ENCODE data around the gene POC5.

Gene POC5

GRCh38 chr5:75677607-75678006 lies 39.6 kb downstream of the POC5 start:
- Histone ChIP-seq H2AK5ac (ENCODE audit: low read length, severe bottlenecking) (no peak overlapping the region), H2BK12ac (ENCODE audit: low read length in 2 of 2) (no peak overlapping the region), H3K14ac (ENCODE audit: low read length in 2 of 2) (no peak overlapping the region), H4K8ac (ENCODE audit: low read length) (no peak overlapping the region), H3K4me3 (ENCODE audit: insufficient read depth in 1 of 2, low read depth in 1 of 2, low read length in 2 of 2) (no peak overlapping the region), H3K23ac (ENCODE audit: low read length in 2 of 2) (no peak overlapping the region), H4K91ac (ENCODE audit: low read length) (no peak overlapping the region), H3K36me3 (ENCODE audit: control insufficient read depth in 1 of 2, insufficient read depth in 2 of 2, low read depth in 1 of 2, low read length in 2 of 2) (peaks cover 0 to 18% of the 10 kb centered on the region in 2 experiments), H2BK15ac (ENCODE audit: low read depth, poor library complexity, severe bottlenecking) (no peak overlapping the region), H2BK5ac (ENCODE audit: low read depth, low read length, poor library complexity, severe bottlenecking) (no peak overlapping the region), H2AFZ (ENCODE audit: low read depth, low read length) (no peak overlapping the region), H2BK120ac (ENCODE audit: low read depth, low read length) (no peak overlapping the region), H3K4me2 (ENCODE audit: low read length, poor library complexity, severe bottlenecking) (no peak overlapping the region), H3K18ac (ENCODE audit: low read depth in 1 of 2, low read length in 2 of 2) (no peak overlapping the region), H3K27me3 (ENCODE audit: control insufficient read depth in 1 of 2, insufficient read depth in 1 of 2, low read length in 2 of 2) (no peaks in the 10 kb centered on the region), H3K79me1 (replicated peaks; ENCODE audit: low read length, poor library complexity, severe bottlenecking) (no peaks in the 10 kb centered on the region), H3K9me3 (ENCODE audit: control insufficient read depth, low read length) (no peaks in the 10 kb centered on the region), H3K27ac (ENCODE audit: low read length, poor library complexity, severe bottlenecking) (no peak overlapping the region), H3K4me1 (ENCODE audit: control insufficient read depth, insufficient read depth, low read depth, low read length) (peaks cover 1% of the 10 kb centered on the region), H3K9ac (ENCODE audit: low read length) (no peak overlapping the region), H3K4ac (ENCODE audit: low read depth in 1 of 2, low read length in 2 of 2) (no peak overlapping the region)
- WGBS: no CpG with 5 or more reads among the region's 1 CpG
- no peak for DNase-seq

- Histone ChIP-seq H2BK12ac (ENCODE audit: low read length in 2 of 2) (no peak overlapping the region), H2BK5ac (ENCODE audit: low read depth, low read length, poor library complexity, severe bottlenecking) (no peak overlapping the region)
These were observed 41.5 kb downstream of the POC5 start for GRCh38 chr5:75675783-75676182.

GRCh38 chr5:75672616-75673015 lies 44.6 kb downstream of the POC5 start:
- H3K18ac ChIP-seq (ENCODE audit: low read depth in 1 of 2, low read length in 2 of 2): no peak overlapping the region
- H3K27ac ChIP-seq (ENCODE audit: low read length, poor library complexity, severe bottlenecking): no peak overlapping the region
- H3K4me2 ChIP-seq (ENCODE audit: low read length, poor library complexity, severe bottlenecking): no peak overlapping the region
- no peak overlapping the region for H2BK120ac ChIP-seq (ENCODE audit: low read depth, low read length)
- H4K8ac ChIP-seq (ENCODE audit: low read length): no peak overlapping the region
- no peak overlapping the region for H3K4me3 ChIP-seq (ENCODE audit: insufficient read depth in 1 of 2, low read depth in 1 of 2, low read length in 2 of 2)
- H3K23ac ChIP-seq (ENCODE audit: low read length in 2 of 2): no peak overlapping the region
- no peak overlapping the region for H3K4ac ChIP-seq (ENCODE audit: low read depth in 1 of 2, low read length in 2 of 2)
- H3K14ac ChIP-seq (ENCODE audit: low read length in 2 of 2): no peak overlapping the region
- no peaks in the 10 kb centered on the region for H3K9me3 ChIP-seq (ENCODE audit: control insufficient read depth, low read length)
- H3K36me3 ChIP-seq (ENCODE audit: control insufficient read depth in 1 of 2, insufficient read depth in 2 of 2, low read depth in 1 of 2, low read length in 2 of 2): peaks cover 0 to 19% of the 10 kb centered on the region in 2 experiments
- H4K91ac ChIP-seq (ENCODE audit: low read length): no peak overlapping the region
- H2AK5ac ChIP-seq (ENCODE audit: low read length, severe bottlenecking): no peak overlapping the region
- H3K4me1 ChIP-seq (ENCODE audit: control insufficient read depth, insufficient read depth, low read depth, low read length): peaks cover 12% of the 10 kb centered on the region
- peak; percentile 47 for DNase-seq
- no peak overlapping the region for H2BK15ac ChIP-seq (ENCODE audit: low read depth, poor library complexity, severe bottlenecking)
- no peak overlapping the region for H2BK12ac ChIP-seq (ENCODE audit: low read length in 2 of 2)
- H3K9ac ChIP-seq (ENCODE audit: low read length): no peak overlapping the region
- 86% methylated on average over 3 of the region's 3 CpGs for WGBS
- H3K79me1 ChIP-seq (replicated peaks; ENCODE audit: low read length, poor library complexity, severe bottlenecking): no peaks in the 10 kb centered on the region
- H2AFZ ChIP-seq (ENCODE audit: low read depth, low read length): no peak overlapping the region
- no peak overlapping the region for H2BK5ac ChIP-seq (ENCODE audit: low read depth, low read length, poor library complexity, severe bottlenecking)
- no peaks in the 10 kb centered on the region for H3K27me3 ChIP-seq (ENCODE audit: control insufficient read depth in 1 of 2, insufficient read depth in 1 of 2, low read length in 2 of 2)

More at GRCh38 chr5:75675783-75676182, 41.5 kb downstream of the POC5 start:
- no peak for DNase-seq
- H3K27me3 ChIP-seq (ENCODE audit: control insufficient read depth in 1 of 2, insufficient read depth in 1 of 2, low read length in 2 of 2): no peaks in the 10 kb centered on the region
- peaks cover 0 to 19% of the 10 kb centered on the region in 2 experiments for H3K36me3 ChIP-seq (ENCODE audit: control insufficient read depth in 1 of 2, insufficient read depth in 2 of 2, low read depth in 1 of 2, low read length in 2 of 2)
- no peak overlapping the region for H3K4me3 ChIP-seq (ENCODE audit: insufficient read depth in 1 of 2, low read depth in 1 of 2, low read length in 2 of 2)
- no peak overlapping the region for H4K8ac ChIP-seq (ENCODE audit: low read length)
- H3K9ac ChIP-seq (ENCODE audit: low read length): no peak overlapping the region
- no peak overlapping the region for H2AFZ ChIP-seq (ENCODE audit: low read depth, low read length)
- H3K9me3 ChIP-seq (ENCODE audit: control insufficient read depth, low read length): no peaks in the 10 kb centered on the region
- H3K27ac ChIP-seq (ENCODE audit: low read length, poor library complexity, severe bottlenecking): no peak overlapping the region
- H3K18ac ChIP-seq (ENCODE audit: low read depth in 1 of 2, low read length in 2 of 2): no peak overlapping the region
- H3K23ac ChIP-seq (ENCODE audit: low read length in 2 of 2): no peak overlapping the region
- H2BK15ac ChIP-seq (ENCODE audit: low read depth, poor library complexity, severe bottlenecking): no peak overlapping the region
- H3K4me2 ChIP-seq (ENCODE audit: low read length, poor library complexity, severe bottlenecking): no peak overlapping the region
- H3K14ac ChIP-seq (ENCODE audit: low read length in 2 of 2): no peak overlapping the region
- no peak overlapping the region for H2BK120ac ChIP-seq (ENCODE audit: low read depth, low read length)
- H3K79me1 ChIP-seq (replicated peaks; ENCODE audit: low read length, poor library complexity, severe bottlenecking): no peaks in the 10 kb centered on the region
- H4K91ac ChIP-seq (ENCODE audit: low read length): no peak overlapping the region
- no peak overlapping the region for H3K4ac ChIP-seq (ENCODE audit: low read depth in 1 of 2, low read length in 2 of 2)
- 88% methylated on average over 1 of the region's 1 CpG for WGBS
- no peaks in the 10 kb centered on the region for H3K4me1 ChIP-seq (ENCODE audit: control insufficient read depth, insufficient read depth, low read depth, low read length)
- H2AK5ac ChIP-seq (ENCODE audit: low read length, severe bottlenecking): no peak overlapping the region

GRCh38 chr5:75671506-75671905 lies 45.7 kb downstream of the POC5 start:
- Histone ChIP-seq H3K79me1 (replicated peaks; ENCODE audit: low read length, poor library complexity, severe bottlenecking) (no peaks in the 10 kb centered on the region), H3K36me3 (ENCODE audit: control insufficient read depth in 1 of 2, insufficient read depth in 2 of 2, low read depth in 1 of 2, low read length in 2 of 2) (peaks cover 0 to 19% of the 10 kb centered on the region in 2 experiments), H3K4me3 (ENCODE audit: insufficient read depth in 1 of 2, low read depth in 1 of 2, low read length in 2 of 2) (no peak overlapping the region), H3K4me1 (ENCODE audit: control insufficient read depth, insufficient read depth, low read depth, low read length) (peaks cover 12% of the 10 kb centered on the region), H3K4ac (ENCODE audit: low read depth in 1 of 2, low read length in 2 of 2) (no peak overlapping the region), H2BK15ac (ENCODE audit: low read depth, poor library complexity, severe bottlenecking) (no peak overlapping the region), H4K8ac (ENCODE audit: low read length) (no peak overlapping the region), H3K27me3 (ENCODE audit: control insufficient read depth in 1 of 2, insufficient read depth in 1 of 2, low read length in 2 of 2) (no peaks in the 10 kb centered on the region), H4K91ac (ENCODE audit: low read length) (no peak overlapping the region), H3K18ac (ENCODE audit: low read depth in 1 of 2, low read length in 2 of 2) (no peak overlapping the region), H3K27ac (ENCODE audit: low read length, poor library complexity, severe bottlenecking) (no peak overlapping the region), H2BK5ac (ENCODE audit: low read depth, low read length, poor library complexity, severe bottlenecking) (no peak overlapping the region), H3K4me2 (ENCODE audit: low read length, poor library complexity, severe bottlenecking) (no peak overlapping the region), H3K23ac (ENCODE audit: low read length in 2 of 2) (no peak overlapping the region), H2BK120ac (ENCODE audit: low read depth, low read length) (no peak overlapping the region), H2BK12ac (ENCODE audit: low read length in 2 of 2) (no peak overlapping the region), H3K9me3 (ENCODE audit: control insufficient read depth, low read length) (no peaks in the 10 kb centered on the region), H2AK5ac (ENCODE audit: low read length, severe bottlenecking) (no peak overlapping the region), H3K9ac (ENCODE audit: low read length) (no peak overlapping the region), H3K14ac (ENCODE audit: low read length in 2 of 2) (no peak overlapping the region), H2AFZ (ENCODE audit: low read depth, low read length) (no peak overlapping the region)
- DNase-seq: no peak
- 67% methylated on average over 2 of the region's 2 CpGs for WGBS

Data from mesenchymal stem cell (in vitro differentiated cells and primary cell).